K562 (cell line): Measurements from ENCODE around the gene SHLD2.

Experiments used
- ATF3 ChIP-seq, 2 experiments: fragments of 450-650 bp in 1 of 2; sonication (generic) in 1 of 2; formaldehyde crosslinking in 1 of 2; IDR thresholded peaks in 1 of 2; conservative IDR thresholded peaks in 1 of 2; 2 replicates each; pipeline versions ENCODE4 v1.6.1 to v1.8.1; 2016 to 2023; ENCODE audit warnings: mild to moderate bottlenecking in 2 of 2, moderate library complexity in 2 of 2, inconsistent platforms in 1 of 2, missing genetic modification reagents in 1 of 2
- CTCF ChIP-seq, 3 experiments: IDR thresholded peaks in 2 of 3; conservative IDR thresholded peaks in 1 of 3; 2 replicates each; pipeline ENCODE4 v1.5.1; 2011 to 2012; ENCODE audit warnings: low read length in 3 of 3, mild to moderate bottlenecking in 3 of 3, control low read depth in 2 of 3, improper control_type of control experiment in 1 of 3, inconsistent platforms in 1 of 3, low read depth in 1 of 3, mixed read lengths in 1 of 3, moderate library complexity in 1 of 3; ENCODE audit not compliant: insufficient read depth in 2 of 3
- EP300 ChIP-seq: IDR thresholded peaks from 2 replicates; pipeline ENCODE4 v1.6.1; 2012; ENCODE audit warnings: low read length, improper control_type of control experiment
- FOS ChIP-seq: IDR thresholded peaks from 3 replicates; pipeline ENCODE4 v1.6.1; 2011; ENCODE audit not compliant: insufficient read length; ENCODE audit errors: extremely low read depth
- MLX ChIP-seq, 2 experiments: fragments of 450-650 bp in 1 of 2; sonication (generic) in 1 of 2; formaldehyde crosslinking; conservative IDR thresholded peaks; 2 replicates each; pipeline versions ENCODE4 v1.4.0 to v1.8.1; 2020 to 2022; ENCODE audit warnings: mild to moderate bottlenecking in 1 of 2, missing genetic modification reagents in 1 of 2
- NFIC ChIP-seq: fragments of 450-650 bp; IDR thresholded peaks from 2 replicates; pipeline ENCODE4 v1.6.1; 2017; ENCODE audit warnings: mild to moderate bottlenecking, inconsistent platforms
- PHF8 ChIP-seq: fragments of 200-600 bp; sonication (generic); IDR thresholded peaks from 2 replicates; pipeline ENCODE4 v1.6.1; 2012; ENCODE audit warnings: mixed run types, mild to moderate bottlenecking, inconsistent platforms, low read length, moderate library complexity, borderline replicate concordance
- PURB ChIP-seq: sonication (generic); formaldehyde crosslinking; IDR thresholded peaks from 2 replicates; pipeline ENCODE4 v1.9.0; 2021; ENCODE audit warnings: low read depth, mild to moderate bottlenecking, missing genetic modification reagents
- SETDB1 ChIP-seq: IDR thresholded peaks from one replicate; pipeline ENCODE4 v1.6.1; 2012; ENCODE audit warnings: low read length, control low read depth, inconsistent platforms
- SUPT5H ChIP-seq: fragments of 450-650 bp; IDR thresholded peaks from 2 replicates; pipeline ENCODE4 v1.6.1; 2016
- TFE3 ChIP-seq: fragments of 450-650 bp; formaldehyde crosslinking; IDR thresholded peaks from 2 replicates; pipeline ENCODE4 v1.4.0; 2020; ENCODE audit warnings: mild to moderate bottlenecking, mixed read lengths
- YY1 ChIP-seq, 3 experiments: IDR thresholded peaks; 2 replicates each; pipeline ENCODE4 v1.6.1; 2011; ENCODE audit warnings: low read length in 2 of 3, mild to moderate bottlenecking in 2 of 3, moderate library complexity in 2 of 3, borderline replicate concordance in 1 of 3, control low read depth in 1 of 3, low read depth in 1 of 3; ENCODE audit not compliant: insufficient read depth in 3 of 3, insufficient replicate concordance in 2 of 3, control insufficient read depth in 1 of 3, insufficient read length in 1 of 3; ENCODE audit errors: extremely low read depth in 1 of 3

- TF ChIP-seq ATF3 (IDR thresholded peaks at IDR 0.05) = no peak
- TF ChIP-seq ATF3 (CRISPR knock-in tag; conservative IDR thresholded peaks at IDR 0.05) = no peak
- TF ChIP-seq SETDB1 = no peak
- TF ChIP-seq TFE3 (CRISPR knock-in tag) = no peak
- no peak for TF ChIP-seq CTCF (IDR thresholded peaks at IDR 0.05 in 2 of 3, conservative IDR thresholded peaks at IDR 0.05 in 1 of 3; ENCODE audit: insufficient read depth in 2 of 3, low read depth in 1 of 3, low read length in 3 of 3)
- no peak for TF ChIP-seq EP300
- no peak for TF ChIP-seq NFIC
- no peak for TF ChIP-seq SUPT5H
- no peak for TF ChIP-seq PURB (CRISPR knock-in tag)
- no peak for TF ChIP-seq YY1 (IDR thresholded peaks at IDR 0.05; ENCODE audit: borderline replicate concordance in 1 of 3, control insufficient read depth in 1 of 3, extremely low read depth in 1 of 3, insufficient read depth in 3 of 3, insufficient read length in 1 of 3, insufficient replicate concordance in 2 of 3, low read depth in 1 of 3, low read length in 2 of 3)
- TF ChIP-seq PHF8 = no peak
- TF ChIP-seq MLX (CRISPR knock-in tag; conservative IDR thresholded peaks at IDR 0.05) = no peak
- TF ChIP-seq FOS = no peak
Measured at GRCh38 chr10:87068281-87068680, 26.7 kb upstream of the SHLD2 start.
